GM04503 (cell line): ENCODE measurements around the gene ANKRD60.
A peak's percentile ranks its signal among the peaks of the same experiment; 100 is the strongest.

ENCODE experiments used
- DNase-seq: peaks from one replicate; pipeline ENCODE4 v3.0.0-alpha.2; 2012; ENCODE audit warnings: low read depth

ANKRD60 gene

DNA sequence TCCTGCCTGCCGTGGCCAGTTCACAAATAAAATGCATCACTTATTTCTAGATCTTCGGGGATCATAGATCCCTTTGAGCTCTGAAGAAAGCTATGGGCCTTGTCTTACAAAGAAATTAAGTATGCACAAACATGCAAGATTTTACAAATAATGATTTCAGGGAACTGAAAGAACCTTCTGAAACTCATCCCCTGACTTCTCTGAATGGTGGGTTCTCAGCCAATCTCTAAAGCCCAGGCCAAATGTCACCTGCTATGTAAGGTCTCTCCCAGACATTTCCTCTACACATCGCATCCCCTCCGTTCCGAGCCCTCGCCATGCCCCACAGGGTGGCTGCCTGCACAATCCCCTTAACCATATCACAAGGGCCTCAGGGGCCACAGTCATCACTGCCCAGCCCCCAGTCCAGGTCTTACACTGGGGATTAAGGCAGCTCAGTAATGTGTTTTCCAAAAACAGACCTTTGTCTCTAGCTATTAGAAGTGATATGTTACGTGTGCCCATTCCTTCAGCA is 16.1 kb upstream of the ANKRD60 start:
- DNase-seq = no peak

DNA sequence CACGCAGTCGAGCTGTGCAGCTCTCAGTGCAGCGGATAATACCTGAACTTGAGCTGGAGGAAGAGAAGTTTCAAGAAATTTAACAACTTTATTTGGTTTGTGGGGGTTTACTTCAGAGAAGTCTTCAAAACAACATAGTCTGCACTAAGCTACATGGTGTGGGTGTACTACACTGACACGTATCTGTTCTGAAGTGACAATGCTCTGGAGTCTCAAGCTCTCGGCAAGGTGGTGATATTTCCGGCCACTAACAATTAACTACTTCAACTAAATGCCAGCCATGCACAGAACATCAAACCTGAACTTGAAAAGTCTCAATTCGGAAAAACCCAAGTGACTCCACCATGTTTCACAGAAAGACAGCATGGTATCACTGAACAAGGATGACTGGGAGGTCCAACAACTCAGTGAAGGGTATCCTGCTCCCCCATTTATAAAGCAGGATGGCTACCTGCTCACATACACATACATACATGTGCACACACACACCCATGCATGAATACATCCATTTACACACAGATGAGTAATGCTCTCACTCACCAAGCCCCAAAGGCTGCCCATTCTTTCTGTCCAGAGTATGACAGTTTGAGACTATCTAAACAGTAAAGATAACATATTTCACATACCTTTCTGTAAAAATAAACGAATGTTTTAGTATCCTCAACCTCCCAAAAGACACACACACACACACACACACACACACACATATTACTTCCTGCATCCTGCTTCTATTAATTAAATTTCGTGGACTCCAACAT is 15.4 kb upstream of the ANKRD60 start:
- DNase-seq = no peak

DNA sequence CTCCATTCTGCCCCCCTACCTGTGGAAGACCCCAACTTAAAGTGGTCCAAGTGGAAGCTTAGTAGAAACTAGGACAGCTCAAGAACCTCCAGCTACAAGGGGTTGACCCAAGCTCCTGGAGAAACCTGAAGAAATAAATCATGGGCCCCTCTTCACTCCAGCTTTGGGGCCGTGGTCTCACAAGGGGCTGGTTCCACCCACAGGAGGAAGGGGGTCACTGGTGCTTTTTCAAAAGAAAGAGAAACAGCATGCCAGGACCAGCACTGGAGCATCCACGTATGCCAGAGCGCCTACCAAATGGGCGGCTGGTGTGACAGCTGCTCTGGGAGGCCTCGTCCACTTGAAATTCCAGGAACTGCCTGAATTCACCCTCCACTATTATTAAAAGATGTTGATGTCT is 14.4 kb upstream of the ANKRD60 start:
- no peak for DNase-seq

DNA sequence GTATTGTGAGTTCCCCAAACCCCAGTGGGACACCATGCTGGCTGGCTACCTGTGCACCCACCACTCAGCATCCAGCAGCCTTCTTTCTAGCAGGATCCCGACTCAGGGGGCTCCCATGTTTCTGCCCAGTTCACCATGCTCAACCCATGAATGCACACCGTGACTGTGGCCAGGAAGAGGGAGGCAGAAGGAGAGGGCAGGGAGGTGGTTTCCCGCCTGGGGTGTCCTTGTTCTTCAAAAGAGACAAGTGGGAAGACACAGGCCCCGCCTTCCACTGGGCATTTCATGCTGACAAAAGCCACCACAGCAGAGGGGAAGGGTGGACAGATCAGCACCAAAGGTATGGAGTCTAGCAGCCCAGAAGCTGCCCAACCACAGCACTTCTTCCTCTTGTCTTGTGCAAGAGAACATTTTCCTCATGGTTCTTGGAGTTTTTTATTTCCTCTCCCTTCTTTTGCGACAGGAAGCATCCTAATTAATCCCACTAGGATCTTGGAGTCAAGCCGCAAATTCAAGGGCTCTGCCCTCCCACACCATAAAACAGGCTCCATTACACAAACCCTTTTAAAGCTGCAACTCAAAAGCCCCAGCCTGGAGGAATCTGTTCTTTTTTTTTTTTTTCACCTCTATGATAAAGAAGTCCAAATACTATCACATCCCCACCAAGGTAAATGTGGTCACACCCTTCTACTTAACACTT is 13.5 kb upstream of the ANKRD60 start:
- no peak for DNase-seq

DNA sequence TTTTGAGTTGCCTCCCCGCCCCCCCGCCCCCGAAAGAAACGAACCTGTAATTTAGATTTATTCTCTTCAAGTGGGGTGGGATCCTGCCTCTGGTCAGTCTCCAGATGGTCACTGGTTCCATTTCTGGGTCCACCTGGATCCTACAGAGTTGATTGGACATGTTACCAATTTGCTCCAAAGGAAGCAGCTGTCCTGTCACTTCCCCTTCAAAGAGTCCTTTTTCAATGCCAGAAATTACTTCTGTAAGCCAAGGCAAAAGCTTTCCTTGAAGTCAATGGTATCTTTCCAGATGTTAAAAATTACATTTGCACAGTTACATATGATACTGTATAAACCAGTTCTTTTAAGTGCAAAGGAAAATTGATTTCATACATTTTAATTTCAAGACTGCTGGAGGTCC is 12.0 kb upstream of the ANKRD60 start:
- no peak for DNase-seq

DNA sequence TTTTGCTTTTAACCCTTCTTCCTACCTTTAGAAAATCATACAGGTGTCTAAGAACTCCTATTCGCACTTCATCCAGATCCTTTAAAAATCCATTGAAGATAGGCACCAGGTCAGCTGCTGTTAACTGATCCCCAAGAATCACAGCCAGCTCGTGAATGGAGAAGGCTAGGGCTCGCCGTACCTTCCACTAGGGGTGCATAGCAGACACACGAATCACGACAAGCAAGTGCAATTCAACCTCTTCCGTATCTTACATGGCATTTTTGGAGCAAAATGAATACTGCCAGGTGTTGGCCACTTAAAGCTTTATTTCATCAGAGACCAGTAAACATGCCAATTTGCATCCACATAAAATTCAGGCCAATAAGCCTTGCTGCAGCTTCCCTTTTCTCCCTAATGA is 10.8 kb upstream of the ANKRD60 start:
- DNase-seq = no peak

DNA sequence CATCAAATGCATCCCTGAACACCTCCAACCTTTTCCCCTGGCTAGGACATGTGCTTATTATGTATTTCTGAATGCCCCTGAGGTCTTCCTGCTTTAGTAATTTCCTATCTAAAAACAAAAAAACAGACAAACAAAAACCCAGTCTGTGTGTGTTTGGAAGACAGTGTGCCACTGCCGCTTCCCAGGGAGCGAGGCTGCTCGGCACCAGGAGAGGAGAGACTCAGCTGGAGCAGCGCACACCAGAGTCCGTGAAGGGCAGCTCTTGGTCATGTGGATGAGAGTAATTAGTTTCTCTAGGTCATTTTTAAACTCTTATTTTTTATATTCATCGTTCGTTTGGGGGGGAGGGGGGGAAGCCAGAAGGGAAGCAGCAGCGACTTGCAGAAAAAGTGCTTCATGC is 10.0 kb upstream of the ANKRD60 start:
- DNase-seq = no peak

DNA sequence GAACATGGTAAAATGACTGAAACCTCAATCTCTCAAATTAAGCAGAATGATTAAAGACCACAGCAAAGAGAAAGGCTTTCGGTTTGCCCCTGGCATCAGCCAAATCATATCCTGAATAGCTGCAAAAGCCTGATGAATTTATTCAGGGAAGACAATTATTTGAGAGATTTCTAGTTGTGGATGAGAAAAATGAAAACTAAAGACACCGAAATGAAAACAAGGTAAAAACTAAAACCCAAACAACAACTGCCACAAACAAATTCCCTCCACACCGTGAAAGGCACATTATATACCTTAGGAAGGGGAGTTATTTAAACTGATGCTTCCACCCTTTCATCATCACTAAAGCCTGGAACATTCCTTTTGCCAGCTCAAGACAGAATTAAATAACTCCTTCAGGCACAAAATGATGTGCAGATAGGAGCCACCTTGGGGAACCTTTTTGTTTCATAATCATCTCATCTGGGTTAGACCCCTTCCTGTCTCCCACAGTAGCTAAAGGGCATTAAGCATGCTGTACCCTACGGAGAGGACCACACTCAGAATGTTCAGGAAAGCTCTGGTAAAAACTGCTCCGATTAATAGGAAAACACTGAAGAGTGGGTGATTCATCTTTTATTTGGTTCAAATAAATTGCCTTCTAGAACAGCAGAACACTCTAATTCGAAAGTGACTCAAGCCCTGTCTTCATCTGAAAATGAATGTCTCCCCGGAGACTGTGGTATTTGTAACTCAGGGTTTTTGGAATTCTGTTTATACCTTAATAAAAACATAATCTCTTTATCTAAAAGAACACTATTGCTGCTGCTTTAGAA is 9.1 kb upstream of the ANKRD60 start:
- peak; percentile 73 for DNase-seq

DNA sequence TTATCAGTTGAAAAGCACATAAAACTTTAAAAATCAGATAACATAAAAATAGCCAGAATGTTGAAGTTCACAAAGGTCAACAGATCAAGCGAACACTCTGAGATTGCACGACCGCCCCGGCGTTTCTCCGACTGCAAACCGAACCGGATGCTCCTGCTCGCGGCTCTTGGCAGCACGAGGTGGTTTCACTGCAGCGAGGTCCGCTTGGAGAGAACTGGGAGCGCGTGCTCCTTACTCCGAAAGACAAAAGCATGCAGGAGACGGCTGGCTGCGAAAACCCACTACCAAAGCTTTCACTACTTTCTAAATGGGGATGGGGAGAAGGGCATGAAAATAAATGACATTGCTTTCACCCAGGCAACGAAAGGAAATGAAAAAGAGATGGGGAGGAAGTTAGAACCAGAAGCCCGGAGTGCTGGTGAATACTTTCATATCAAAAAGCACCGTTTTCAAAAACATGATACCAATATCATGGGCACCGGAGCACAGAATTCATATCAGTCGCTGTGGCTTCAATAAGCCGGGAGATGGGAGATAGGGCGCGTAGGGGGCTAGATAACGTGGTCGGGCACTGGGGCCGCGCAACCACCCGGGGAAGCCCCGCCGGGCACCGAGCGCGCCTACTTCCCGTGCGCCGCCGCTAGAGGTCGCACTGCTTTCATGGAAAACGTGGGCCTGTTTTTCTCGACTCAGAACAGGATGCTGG is 8.3 kb upstream of the ANKRD60 start:
- DNase-seq = no peak

DNA sequence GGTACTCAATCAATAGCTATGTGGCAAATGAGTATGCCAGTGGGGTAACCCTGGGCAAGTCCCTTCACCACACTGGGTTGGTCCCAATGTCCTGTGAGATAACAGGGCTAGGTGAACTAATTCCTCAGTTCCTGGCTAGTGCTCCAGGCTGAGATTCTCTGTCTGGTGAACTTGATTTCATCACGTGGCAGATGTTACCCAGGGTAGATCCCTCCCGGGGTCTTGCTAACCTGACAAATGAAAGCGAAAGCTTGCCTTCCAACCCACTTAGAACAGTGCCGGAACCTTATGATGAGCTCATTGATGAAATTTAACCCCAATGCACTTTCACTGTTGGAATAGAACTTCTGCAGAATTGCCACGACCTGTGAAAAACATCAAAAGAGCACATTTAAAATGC is 6.6 kb upstream of the ANKRD60 start:
- DNase-seq = no peak

DNA sequence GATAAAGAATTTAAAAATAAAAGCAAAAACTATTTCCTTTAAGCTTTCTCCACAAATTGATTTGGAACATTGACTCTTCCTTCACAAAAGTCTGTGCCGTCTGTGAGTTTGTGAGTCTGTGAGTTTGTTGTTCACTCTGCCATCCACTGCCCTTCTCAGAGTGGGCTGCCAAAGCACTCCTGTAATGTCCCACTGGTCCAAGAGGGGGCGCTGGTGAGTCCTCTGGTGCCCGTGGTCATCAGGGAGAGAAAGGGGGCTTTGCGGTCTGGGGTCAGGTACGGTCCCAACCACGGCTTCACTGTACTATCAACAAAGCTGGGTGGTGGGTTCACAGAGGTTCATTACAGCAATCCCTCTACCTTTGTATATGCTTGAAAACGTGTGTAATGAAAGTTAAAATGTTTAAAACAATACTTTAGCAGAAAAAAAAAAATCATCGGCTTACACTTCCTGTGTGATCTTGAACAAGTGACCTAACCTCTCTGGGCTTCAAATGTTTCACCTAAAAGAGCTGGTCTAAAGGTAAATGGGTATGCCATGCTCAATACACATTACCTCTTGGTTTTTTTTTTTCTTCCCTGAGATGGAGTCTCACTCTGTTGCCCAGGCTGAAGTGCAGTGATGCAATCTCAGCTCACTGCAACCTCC is 5.6 kb upstream of the ANKRD60 start:
- DNase-seq = no peak

DNA sequence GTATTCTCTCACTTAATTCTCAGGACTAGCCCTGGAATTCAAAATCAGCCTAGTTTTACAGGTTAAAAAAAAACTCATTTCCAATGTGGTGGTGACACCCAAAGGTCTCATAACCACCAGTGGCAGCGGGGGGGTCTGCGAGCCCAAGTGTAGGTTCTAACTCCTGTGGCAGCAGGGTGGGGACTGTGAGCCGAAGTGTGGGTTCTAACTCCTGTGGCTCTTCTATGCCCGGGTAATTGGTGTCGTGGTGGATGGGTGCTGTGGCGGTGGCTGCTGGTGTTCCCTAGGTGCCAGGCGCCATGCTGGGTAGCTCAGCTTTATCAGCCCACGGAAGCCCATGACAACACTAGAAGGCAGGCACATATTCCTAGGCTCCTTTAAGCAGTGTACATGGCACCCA is 4.9 kb upstream of the ANKRD60 start:
- no peak for DNase-seq

DNA sequence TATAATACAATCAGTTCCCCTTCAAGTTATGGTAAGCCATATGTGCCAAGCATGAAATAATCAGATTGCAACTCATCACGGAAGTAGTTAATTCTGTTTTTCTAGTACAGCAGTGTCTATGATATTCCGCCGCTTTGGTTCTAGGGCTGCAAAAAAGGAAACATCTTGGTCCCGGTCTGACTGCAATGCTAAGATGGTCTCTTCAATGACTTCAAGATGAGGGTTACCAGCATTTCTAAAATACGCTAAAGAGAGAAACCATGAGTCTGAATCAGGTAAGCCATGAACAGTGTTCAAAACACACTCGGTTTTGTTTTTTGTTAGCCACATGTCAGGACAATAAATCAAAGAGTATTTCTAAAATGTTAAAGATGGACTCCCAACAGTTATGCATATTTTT is 3.2 kb upstream of the ANKRD60 start:
- no peak for DNase-seq

DNA sequence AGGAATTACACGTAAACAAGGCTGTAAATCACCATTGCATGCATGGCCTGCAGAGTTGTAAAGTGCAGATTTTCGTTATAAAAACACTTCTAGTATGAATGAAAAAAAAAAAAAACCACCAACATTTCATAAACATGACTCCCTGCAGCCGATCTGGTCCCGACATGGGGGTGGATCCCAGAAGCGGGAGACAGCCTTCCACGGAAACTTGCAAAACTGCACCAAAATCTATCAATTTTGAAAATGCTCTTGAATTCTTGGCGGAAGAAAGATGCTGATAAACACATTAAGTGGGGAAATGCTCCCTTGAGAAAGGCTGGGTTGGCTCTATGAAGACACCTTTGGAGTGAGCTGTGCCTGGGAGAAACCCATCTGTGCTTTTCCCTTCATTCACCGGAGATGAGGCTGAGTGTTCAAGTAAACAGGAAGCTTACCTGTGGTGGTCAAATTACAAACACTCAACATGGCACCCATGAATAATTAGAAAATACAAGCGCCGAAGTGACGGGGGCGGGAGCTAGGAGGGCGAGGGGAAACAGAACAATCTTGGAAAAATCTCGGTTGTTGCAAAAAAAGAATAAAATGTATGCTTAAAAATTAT is 845 bp upstream of the ANKRD60 start:
- DNase-seq = no peak

DNA sequence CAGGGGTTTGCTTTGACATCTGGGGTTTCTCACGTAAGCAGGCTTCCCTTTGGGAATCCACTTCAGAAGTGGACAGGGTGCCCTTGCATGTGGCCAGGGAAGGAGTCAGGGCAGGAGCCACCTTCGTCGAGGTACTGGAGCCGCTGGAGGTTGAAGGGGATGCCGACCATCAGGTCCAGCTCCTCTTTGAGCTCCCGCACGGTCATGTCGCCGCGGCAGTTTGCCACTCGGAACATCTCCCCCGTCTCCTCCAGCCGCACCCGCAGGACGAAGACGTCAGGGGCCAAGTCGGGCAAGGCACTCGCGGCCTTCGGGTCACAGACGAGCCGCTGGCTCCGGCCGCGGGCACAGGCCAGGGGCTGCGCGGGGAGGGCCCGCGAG is 360 bp downstream of the ANKRD60 start:
- DNase-seq = no peak

DNA sequence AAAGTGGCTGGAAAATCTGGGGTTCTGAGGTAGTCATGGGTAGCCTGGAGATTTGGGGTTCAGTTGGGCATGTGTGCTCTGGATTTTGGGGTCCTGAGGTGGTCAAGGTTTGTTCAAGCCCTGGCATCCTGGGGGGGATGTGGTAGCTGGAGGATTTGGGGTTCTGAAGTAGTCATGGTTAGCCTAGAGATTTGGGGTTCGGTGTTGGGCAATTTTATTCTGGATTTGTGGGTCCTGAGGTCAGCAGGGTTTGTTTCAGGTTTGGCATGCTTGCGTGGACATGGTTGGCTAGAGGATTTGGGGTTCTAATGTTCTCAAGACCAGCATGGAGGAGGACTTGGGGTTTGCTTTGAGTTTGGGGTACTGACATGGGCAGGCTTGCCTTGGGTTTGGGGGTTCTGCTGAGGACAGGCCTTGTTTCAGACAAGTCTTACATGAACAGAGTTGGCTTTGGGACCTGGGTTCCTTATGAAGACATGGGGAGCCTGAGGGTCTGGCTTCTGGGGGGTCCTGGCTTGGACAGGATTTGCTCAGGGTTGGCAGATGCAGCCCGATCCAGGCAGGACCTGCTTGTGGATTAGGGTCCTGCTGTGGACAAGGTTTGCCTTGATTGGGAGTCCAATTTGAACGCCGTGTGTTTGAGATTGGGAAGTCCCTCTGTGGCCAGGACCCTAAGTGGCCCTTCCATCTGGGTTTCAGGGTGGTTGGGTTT is 906 bp downstream of the ANKRD60 start:
- no peak for DNase-seq

DNA sequence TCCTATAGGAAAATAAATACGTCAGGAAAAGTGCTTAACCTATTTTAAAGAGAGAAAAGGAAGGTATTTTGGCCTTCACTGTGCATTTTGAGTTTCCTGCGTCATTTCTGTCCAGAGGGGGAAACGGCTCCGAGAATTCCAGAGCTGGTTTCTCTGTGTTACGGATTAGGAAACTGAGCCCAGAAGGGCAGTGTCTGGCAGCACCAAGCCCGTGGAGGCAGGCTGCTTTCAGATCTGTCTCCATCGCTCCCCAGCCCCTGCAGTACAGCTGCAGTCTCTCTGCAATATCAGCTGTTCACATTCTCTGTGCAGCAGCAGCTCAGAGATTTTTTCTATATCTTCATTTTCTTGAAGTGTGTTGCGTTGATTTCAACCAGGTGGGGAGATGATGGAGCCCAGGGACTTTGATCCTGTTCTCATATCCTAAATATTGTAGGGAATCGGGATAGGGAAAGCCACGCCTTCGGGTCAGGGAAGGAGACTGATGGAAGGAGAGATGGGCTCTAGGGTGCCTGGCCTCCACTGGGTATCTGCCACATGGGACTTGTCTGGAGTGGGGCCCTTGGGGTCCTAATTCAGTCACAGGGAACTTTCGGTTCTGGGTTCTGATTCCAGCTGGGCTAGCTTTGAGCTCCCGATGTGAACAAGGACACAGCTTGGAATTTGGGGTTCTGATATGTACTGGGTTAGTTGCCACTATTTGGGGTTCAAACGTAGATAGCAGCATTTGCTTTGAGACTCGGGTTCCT is 2.8 kb downstream of the ANKRD60 start:
- no peak for DNase-seq

DNA sequence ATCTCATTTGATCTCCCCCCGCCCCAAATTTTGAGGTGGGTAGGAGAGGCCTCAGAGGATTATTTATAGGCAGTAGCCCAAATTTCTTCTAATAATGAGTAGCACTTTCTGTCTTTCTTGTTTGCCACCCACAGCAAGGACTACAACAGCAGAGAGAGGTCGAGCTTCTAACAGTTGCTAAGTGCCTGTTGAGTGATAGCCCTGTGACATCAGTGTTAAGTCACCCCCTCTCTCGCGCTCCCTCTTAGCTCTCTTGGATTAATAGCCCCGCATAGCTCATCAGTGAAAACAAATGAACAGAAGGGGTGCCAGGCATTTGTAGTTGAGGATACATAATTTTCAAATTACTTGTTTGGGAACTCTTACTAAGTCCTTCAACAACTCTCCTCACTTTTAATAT is 3.5 kb downstream of the ANKRD60 start:
- DNase-seq = no peak

DNA sequence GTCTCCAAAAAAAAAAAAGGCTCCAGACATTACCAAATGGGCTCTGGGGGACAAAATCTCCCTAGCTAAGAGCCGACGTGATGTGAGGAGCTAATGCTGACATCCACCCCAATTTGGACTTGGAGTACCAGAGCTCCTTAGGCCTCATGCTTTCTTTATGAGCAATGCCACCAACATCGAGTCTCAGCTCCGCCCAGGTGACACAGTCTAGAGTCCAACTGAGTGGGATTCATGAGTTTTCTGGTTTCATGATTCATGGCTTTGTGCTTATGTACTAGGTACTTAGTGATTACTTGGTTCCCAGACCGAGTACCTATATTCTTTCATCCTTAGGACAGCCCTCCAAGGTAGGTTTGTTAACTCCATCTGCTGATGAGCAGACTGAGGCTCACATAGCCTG is 4.4 kb downstream of the ANKRD60 start:
- no peak for DNase-seq

DNA sequence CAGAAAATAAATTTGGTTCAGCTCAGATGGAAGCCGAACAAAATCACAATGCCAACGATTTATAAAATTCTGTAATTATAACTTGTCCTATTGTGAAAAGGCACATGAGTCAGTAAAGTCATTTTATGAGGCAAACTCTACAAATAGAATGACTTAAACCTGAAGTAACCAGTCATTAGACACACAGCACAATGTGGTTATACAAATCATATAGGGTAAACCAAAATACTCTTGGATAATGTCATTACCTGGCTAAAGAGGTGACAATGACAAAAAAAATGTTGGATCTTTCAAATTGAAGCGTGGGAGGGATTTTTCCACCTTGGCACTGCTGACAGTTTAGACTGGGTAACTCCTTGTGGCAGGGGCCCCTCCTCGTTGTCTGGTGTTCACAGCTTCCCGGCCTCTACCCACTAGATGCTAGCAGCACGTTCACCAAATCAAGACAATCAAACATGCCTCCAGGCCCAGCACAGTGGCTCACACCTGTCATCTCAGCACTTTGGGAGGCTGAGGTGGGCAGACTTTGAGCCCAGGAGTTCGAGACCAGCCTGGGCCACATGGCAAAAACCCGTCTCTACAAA is 5.0 kb downstream of the ANKRD60 start:
- no peak for DNase-seq
